HG03469 (cell line): ENCODE data around the gene DDN.

Source experiments
- ATAC-seq: cut with Tn5 transposase; IDR thresholded peaks from one replicate; pipeline ENCODE4 v1.9.1; 2021; ENCODE audit warnings: mild to moderate bottlenecking, moderate library complexity, moderate number of reproducible peaks; ENCODE audit not compliant: unreplicated experiment

Gene DDN

DNA sequence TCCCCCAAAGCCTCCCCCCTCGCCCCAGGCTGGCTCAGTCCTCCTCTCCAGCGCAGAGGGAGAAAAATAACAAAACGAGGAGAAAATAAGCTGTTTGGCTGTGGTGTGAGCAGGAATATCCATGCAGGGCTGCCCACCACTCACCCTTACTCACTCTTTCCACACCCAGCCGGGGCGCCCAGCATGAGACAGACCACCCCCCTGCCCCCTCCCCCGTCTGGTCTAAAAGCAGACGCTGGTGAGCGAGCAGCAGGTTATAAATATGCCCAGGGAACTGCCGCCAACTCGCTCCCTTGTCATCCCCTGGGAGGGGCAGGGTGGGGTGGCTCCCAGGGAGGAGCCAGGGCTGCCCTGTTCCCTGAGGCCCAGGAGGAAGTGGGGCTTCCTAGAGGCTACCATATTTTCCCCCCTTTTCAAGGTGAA is 13.7 kb downstream of the DDN start:
- no peak for ATAC-seq

DNA sequence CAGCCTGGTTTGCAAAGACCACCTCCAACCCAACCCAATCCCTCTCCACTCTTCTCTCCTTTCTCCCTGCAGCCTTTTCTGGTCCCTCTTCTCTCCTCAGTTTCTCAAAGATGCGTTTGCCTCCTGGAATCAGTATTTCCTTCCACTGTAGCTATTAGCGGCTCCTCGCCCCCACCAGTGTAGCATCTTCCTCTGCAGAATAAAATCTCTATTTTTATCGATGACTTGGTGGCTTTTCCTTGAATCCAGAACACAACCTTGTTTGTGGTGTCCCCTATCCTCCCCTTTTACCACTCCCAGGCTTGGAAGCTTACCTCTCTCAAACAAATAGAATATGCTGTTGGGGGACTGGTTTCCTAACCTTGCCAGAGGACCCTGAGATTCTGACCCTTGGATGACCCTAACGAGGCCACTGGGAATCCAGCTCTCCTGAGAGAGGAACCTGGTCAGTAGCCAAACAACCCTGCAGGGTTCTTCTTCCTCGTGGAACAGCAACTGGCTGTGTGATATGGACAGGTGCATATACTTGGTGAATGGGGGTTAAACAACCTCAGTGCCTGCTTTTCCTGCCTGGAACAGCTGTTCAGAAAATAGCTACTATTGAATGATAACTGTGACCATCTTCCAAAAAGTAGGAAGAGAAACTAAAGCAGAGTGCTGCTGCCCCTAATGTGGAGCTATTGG is 16.6 kb downstream of the DDN start:
- ATAC-seq, result no peak

DNA sequence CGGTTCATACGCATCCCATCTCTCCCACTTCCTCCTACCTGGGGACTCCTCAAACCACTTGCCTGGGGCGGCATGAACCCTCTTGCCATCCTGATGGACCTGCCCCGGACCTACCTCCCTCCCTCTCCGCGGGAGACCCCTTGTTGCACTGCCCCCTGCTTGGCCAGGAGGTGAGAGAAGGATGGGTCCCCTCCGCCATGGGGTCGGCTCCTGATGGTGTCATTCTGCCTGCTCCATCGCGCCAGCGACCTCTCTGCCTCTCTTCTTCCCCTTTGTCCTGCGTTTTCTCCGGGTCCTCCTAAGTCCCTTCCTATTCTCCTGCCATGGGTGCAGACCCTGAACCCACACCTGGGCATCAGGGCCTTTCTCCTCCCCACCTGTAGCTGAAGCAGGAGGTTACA is 17.4 kb downstream of the DDN start:
- no peak for ATAC-seq

DNA sequence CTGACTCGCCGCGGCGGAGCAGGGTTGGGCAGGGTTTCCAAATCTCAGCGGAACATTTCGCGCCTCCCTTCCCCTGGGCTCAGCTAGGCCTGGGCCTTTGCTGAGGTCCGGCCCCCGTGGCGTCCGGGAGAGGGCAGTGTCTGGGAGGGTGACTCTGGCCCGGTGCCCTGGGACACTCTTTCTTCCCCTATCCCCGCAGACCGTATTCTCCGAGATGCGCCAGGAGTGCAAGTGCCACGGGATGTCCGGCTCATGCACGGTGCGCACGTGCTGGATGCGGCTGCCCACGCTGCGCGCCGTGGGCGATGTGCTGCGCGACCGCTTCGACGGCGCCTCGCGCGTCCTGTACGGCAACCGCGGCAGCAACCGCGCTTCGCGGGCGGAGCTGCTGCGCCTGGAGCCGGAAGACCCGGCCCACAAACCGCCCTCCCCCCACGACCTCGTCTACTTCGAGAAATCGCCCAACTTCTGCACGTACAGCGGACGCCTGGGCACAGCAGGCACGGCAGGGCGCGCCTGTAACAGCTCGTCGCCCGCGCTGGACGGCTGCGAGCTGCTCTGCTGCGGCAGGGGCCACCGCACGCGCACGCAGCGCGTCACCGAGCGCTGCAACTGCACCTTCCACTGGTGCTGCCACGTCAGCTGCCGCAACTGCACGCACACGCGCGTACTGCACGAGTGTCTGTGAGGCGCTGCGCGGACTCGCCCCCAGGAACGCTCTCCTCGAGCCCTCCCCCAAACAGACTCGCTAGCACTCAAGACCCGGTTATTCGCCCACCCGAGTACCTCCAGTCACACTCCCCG is 18.0 kb downstream of the DDN start:
- no peak for ATAC-seq

DNA sequence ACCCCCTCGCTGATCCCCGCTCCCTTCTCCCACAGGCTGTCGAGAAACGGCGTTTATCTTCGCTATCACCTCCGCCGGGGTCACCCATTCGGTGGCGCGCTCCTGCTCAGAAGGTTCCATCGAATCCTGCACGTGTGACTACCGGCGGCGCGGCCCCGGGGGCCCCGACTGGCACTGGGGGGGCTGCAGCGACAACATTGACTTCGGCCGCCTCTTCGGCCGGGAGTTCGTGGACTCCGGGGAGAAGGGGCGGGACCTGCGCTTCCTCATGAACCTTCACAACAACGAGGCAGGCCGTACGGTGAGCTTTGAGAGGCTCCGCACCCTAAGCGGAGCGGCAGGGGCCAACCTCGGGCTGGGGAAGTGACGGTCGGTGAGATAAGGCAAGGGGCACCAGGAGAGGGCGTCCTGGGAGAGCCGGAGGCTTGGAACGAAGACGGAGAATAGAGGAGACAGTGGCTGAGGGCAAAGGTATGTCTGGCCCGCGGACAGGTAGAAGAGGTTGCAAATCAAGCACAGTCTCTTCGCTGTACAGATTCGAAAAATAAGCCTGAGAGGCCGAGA is 18.7 kb downstream of the DDN start:
- ATAC-seq, result no peak

DNA sequence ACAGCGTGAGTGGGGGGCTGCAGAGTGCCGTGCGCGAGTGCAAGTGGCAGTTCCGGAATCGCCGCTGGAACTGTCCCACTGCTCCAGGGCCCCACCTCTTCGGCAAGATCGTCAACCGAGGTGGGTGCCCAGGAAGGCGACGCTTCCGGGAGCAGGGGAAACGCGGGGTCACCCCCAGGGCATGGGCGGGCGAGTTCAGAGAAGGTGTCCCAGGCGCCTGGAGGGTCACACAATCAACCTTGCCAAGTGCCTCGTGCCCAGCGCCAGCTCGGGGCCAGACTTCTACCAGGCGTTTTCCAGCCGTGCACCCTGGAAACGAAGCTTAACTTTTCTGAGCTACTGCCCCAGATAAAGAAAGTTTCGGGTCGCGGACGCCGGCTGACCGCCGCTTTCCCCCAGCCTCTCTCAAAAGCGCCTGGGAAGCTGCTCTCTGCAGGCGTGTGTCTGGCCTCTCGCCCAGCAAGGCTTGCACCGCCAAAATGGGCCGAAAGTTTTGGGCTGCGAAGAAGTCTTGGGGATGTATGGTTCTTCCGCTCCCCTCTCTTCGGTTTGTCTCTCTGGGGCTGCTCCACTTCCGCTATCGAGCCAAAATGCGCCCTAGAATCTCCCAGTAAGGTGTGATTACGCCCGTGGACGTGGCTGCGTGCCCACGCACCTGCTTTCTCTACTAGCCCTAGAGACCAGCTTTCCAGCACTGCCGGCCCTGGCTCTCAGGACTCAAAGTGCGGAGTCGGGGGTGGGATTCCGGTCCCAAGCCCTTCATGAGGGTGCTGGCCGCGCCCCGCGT is 19.4 kb downstream of the DDN start:
- ATAC-seq, result no peak

DNA sequence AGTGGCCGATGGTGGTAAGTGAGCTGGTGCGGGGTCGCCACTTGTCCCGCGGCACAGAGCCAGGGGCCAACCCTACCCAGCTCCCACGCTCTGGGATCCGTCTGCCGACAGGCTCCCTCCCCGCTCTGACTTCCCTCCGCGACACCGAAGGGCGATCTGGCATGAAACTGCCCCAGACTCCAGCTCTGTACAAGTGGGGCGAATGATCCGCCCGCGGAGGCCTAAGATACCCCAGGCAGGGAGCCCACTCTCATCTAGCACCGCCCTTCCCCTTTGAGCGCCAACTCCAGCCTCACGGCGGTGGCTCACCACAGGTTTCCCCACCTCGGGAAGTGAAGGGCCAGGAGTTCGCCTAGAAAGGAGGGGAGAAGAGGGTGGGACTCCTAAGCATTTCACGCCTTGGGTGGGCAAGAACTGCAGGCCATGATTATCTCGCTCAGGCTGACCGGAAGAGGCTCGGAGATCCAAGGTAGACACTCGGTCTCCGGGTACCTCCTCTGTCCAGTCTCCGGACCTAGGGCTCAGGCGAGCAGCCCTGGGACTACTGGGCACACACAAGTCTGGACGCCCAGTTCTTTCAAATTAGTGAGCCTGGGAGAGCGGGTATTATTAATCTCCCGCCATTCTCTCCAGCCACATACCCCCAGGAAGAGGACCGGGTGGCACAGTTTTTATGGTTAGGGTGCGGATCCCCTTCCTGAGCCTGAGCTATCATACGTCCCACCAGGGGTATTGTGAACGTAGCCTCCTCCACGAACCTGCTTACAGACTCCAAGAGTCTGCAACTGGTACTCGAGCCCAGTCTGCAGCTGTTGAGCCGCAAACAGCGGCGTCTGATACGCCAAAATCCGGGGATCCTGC is 20.2 kb downstream of the DDN start:
- no peak for ATAC-seq

DNA sequence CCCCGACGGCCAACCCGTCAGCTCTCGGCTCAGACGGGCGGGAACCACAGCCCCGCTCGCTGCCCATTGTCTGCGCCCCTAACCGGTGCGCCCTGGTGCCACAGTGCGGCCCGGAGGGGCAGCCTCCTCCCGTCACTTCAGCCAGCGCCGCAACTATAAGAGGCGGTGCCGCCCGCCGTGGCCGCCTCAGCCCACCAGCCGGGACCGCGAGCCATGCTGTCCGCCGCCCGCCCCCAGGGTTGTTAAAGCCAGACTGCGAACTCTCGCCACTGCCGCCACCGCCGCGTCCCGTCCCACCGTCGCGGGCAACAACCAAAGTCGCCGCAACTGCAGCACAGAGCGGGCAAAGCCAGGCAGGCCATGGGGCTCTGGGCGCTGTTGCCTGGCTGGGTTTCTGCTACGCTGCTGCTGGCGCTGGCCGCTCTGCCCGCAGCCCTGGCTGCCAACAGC is 20.9 kb downstream of the DDN start, which contains the start of gene WNT1:
Gene WNT1 (plus strand): TSS at position 32 of the 450 bp plus-strand sequence. CDS start 329 bp downstream, at position 361.
- peak; percentile 10 for ATAC-seq

DNA sequence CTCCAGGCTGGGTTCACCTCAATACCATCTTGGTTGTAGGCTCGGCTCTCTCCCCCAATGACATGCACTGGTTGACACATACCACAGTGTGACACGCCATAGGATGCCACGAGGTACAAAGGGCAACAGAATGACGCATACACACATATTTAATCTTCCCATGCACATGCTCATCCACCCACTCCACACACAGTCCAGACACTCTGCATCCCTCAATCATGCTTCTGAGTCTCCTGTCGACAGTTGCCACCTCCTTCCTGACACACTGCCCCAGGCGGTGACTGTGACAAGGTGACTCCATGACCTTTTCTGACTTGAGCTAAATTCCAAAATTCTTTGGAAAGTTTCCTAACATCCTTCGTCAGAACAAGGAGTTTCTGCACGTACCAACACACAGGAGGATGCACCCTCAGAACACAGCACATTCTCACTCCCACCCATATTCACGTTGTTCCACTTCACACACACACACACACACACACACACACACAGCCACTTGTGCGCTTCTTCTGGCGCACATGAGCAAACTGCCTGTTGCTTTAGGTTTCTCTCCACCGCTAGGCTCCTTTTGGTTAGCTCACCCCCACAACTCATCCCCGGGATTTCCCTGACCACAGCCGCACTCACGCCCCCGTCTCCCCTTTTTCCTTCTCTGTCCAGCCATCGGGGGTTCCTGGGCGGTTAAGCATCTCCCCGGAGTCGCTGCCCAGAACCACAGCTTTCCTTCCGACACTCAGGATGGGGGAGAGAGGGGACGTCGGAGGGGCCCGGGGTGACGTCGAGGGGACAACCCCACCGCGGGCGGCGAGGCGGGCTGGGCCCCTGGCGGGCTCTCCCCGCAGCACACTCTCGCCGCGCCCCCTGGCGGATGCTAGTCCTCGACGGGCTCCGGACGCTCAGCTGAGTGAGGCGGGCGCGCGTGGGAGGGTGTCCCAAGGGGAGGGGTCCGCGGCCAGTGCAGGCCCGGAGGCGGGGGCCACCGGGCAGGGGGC is 21.6 kb downstream of the DDN start:
- ATAC-seq, result peak; percentile 40

DNA sequence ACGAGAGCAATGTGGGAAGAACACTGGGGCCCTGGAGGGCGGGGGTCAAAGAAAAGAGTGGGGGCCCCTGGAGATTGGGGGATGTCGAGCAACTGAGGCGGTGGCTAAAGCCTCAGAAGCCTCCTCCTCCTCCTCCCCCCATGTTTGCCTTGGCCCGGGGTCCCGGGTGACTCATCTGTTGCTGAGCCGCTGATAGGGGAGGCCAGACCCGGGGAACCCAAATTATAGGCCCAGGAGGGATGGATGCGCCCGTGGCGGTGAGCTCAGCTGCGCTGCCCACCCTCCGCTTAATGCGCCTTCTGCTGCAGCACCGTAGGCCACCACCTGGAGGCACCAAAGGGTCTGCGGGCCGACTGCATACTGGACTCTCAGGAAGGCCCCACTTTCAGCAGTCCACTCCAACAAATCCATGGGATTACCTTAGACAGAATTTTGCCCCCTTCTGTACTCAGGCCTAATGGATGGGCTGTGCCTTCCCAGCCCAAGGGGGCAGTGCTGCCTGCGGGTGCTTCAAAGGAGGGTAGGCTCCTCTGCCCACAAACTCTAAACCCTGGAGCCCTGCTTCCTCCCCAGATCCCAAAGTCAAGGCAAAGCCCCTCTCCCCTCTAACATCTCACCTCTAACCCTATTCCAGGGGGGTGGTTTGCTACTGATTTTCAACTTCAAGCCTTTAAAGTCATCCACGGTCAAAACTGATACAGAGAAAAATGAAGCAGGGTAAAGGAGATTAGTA is 25.1 kb downstream of the DDN start:
- no peak for ATAC-seq

DNA sequence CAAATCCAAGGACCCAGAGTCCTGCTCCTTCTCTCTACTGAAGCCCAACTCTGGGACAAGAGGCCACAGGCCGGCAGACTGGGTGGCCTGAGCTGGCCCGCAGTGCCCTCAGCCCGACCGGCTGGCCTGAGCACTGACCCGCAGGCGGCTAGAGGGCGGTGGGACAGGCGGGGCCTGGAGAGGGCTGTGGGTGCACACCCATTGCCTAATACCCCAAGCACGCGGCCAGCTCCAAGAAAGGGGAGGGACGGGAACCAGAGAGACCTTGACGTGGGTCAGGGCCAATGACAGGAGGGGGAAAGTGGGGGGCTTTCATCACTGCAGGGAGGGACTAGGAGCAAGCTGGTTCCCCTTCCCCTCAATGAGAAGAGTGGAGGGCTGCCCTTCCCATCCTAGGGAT is 25.6 kb downstream of the DDN start:
- ATAC-seq, result no peak

DNA sequence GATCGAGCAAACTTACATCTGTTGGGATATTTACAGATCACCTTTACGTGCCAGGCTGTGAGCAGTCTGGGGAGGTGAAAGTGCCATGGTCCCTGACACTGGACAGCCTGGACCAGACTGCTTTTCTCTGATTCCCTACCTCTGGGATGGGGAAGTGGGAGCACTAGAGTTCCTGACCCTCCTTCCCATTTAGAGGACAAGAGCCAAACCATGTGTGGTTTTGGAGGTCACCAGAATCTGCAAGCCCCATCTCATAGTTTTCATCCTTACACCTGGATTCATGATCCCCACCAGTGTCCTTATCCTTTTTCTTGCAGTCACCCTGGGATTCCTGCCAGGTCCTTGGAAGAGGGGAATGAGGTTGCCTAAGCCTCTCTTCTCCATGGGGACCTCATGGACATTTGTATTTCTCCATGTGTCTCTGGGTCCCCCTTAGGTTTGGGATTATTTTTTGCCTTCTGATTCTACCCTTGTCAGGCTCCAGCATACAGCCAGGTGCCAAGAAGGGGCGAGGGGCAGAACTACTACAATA is 26.2 kb downstream of the DDN start:
- ATAC-seq, result no peak

DNA sequence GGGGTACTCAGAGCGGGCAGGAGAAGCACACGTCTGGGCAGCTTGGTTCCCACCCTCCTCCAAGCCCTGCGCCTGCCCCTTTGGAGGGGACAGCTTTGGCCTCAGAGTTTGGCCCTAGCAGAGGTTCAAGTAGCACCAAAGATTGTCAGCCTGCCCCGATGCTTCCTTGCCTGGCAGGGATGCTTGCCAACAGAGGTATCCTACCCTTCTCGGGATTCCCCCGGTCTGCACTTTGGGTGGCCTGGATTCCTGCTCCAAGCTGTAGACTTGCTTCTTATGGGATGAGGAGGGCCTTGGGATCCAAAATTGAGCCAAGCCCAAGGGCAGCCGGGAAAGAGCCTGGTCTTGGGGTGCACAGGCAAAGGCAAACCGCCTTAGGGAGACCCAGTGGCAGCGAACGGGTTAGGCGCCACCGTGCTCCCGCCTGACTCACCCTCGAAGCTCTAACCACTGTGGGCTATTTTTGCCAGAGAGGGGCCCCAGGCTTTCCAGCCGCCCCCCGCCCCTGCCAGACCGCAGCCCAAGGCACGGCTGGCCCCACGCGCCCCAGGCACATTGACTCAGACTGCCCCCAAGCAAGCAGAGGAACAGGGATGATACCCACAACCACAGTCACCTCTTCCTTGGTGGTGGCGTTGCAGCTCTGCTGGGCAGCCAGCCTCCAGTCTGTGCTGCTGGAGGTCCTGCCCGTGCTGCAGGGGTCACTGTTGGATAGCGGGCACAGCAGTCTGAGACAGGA is 26.8 kb downstream of the DDN start:
- ATAC-seq, result no peak

DNA sequence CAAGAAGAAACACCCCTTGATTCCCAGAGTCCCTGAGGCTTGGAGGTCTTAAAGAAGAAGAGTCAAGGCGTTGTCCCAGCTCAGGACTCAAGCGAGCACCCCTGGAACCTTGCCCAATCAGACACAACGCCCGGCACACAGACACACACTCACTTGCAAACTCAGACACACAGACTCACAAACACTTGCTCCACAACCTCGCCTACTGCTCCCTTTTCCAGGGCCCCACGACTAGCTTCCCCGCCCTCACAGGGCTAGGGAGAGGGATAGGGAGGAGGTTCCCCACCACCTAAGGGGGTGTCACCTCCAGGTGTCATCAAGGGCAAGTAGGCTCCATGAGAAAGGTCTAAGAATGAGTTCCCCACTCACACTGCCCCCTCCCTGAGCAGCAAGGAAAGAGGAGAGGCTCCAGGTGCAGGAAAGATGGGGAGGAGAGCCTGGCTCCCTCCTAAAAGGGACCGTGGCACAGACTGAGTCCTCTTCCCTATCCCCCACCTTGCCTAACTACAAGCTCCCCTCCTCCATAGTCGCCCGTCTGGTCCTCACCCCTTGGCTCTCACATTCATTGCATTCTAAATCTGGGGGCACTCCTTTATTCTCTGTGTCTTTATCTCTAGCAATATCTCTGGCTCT is 28.4 kb downstream of the DDN start:
- no peak for ATAC-seq

DNA sequence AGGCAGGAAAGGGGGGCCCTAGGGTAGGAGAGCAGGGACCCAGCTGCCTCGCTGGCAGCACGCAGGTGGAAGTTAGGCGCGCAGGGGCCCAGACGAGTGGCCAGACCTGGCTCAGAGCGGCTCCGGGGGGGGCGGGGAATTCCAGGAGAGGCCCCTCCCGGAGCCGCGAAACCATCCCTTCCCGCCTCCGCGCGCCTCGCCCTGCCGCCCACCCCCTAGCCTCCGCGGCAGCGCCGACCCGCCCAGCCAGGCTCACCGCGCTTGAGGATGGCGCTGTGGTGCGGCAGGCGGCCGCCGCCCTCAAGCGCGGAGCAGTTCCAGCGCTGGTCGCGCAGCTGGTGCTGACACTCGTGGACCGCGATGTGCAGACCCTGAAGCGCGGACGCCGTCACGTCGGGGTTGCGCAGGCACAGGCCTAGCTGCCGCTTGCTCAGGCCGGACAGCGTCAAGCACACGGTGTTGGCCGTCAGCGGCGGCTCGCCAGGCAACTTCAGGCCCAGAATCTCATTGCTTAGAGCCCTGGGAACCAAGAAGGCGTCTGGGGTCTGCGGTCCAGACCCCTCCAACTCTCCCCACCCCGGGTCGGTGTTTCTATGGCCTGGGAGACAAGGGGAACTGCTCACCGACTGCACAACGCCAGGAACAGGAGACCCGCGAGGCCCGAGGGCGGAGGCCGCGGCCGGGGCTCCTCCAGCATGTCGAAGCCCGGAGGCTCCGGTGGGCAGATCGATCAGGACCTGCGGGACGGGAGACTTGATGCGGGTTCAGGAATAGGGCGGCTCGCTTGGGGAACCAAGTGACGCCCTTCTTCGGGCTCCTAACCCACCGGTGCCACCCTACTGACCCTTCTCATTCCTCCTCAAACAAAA is 29.1 kb downstream of the DDN start:
- no peak for ATAC-seq
